GM13976 (cell line): ENCODE data around the gene MZT2B.
"Not testable (repeated sequence)": the region's sequence is repeated elsewhere in the genome, so short reads cannot be mapped to it uniquely, and the experiment has no call there.

ENCODE experiments used
- DNase-seq: peaks from one replicate; pipeline ENCODE4 v3.0.0; 2012; ENCODE audit warnings: low spot score
- CTCF ChIP-seq: IDR thresholded peaks from 2 replicates; pipeline ENCODE4 v1.5.1; 2012; ENCODE audit warnings: borderline replicate concordance, mild to moderate bottlenecking; ENCODE audit not compliant: insufficient read depth; ENCODE audit errors: extremely low read depth, missing control alignments, control extremely low read depth
- in situ Hi-C: fragments of 300-500 bp; cut with MboI; formaldehyde crosslinking; loops from one replicate; pipeline ENCODE4 v1.12.0; 2022; ENCODE audit warnings: low sequenced_read_pairs, mixed read lengths, inconsistent platforms; ENCODE audit not compliant: unreplicated experiment

MZT2B gene

GRCh38 chr2:130230376-130230775 is 48.3 kb downstream of the MZT2B start:
- DNase-seq, in situ Hi-C loops: not testable (repeated sequence)

GRCh38 chr2:130230907-130231306 is 48.8 kb downstream of the MZT2B start:
- DNase-seq, in situ Hi-C loops: not testable (repeated sequence)

- no peak for DNase-seq
- TF ChIP-seq CTCF = no peak
- in situ Hi-C loops = no loop called here
Measured at GRCh38 chr2:130231656-130232055, 49.6 kb downstream of the MZT2B start.

GRCh38 chr2:130233066-130233465 is 51.0 kb downstream of the MZT2B start:
- DNase-seq, in situ Hi-C loops: not testable (repeated sequence)

- in situ Hi-C loops = not testable (repeated sequence)
Measured at GRCh38 chr2:130239581-130239980, 57.5 kb downstream of the MZT2B start.

More at GRCh38 chr2:130239581-130239980, 57.5 kb downstream of the MZT2B start:
- DNase-seq = not testable (repeated sequence)
